ENCODE results near the gene SCN3B.

- TF ChIP-seq CTCF (IDR thresholded peaks at IDR 0.05) (no peak), ZFX (IDR thresholded peaks at IDR 0.05; ENCODE audit: borderline replicate concordance) (no peak)
These were observed 70.2 kb downstream of the SCN3B start for GRCh38 chr11:123584186-123584585.
